GM18873 (cell line): ENCODE measurements around the gene RECQL5.

Experiments used
- ATAC-seq: cut with Tn5 transposase; IDR thresholded peaks from one replicate; pipeline ENCODE4 v1.9.1; 2021; ENCODE audit warnings: mild to moderate bottlenecking, moderate library complexity, moderate number of reproducible peaks; ENCODE audit not compliant: unreplicated experiment, low FRiP score

The RECQL5 gene

GRCh38 chr17:75635610-75636202 lies 31.2 kb downstream of the RECQL5 start:
- no peak for ATAC-seq

DNA sequence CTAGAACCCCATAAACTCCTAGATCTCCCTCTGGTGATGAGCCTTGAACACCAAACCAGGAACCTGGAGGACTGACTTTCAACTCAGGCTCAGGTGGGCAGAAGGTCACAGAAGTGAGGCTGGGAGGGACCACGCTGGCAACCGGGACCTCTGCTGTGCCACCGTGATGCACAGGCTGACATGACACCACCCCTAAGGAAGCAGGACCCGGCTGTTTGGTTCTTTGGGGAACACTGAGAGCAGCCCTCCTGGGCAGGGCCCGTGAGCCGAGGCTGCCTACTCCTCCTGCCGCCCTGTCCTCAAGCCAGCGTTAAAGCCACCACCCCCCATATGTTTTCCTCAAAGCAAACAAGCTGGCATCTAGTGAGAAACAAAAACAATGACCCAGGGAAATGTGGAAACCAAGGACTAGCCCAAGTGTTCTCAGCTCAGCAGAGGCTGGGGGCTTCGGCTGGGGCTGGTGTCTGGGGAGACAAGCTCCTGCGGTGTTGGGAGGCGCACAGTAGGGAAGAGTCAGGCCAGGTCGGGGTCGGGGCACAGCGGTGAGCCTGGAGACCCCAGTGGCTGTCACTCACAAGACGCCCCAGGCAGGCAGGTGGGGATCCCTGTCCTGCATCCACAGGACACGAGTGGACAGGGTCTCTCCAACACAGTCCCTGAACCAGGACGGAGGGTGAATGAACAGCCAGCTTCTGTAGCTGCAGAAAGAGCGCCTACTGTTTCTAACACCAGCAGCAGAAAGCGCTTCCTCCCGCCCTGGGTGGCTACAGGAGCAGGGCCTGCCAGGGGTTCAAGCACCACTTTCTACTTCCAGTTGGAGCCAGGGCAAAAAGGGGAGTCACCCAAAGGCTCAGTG lies 32.0 kb downstream of the RECQL5 start:
- no peak for ATAC-seq

GRCh38 chr17:75634376-75634740 lies 32.6 kb downstream of the RECQL5 start:
- no peak for ATAC-seq

DNA sequence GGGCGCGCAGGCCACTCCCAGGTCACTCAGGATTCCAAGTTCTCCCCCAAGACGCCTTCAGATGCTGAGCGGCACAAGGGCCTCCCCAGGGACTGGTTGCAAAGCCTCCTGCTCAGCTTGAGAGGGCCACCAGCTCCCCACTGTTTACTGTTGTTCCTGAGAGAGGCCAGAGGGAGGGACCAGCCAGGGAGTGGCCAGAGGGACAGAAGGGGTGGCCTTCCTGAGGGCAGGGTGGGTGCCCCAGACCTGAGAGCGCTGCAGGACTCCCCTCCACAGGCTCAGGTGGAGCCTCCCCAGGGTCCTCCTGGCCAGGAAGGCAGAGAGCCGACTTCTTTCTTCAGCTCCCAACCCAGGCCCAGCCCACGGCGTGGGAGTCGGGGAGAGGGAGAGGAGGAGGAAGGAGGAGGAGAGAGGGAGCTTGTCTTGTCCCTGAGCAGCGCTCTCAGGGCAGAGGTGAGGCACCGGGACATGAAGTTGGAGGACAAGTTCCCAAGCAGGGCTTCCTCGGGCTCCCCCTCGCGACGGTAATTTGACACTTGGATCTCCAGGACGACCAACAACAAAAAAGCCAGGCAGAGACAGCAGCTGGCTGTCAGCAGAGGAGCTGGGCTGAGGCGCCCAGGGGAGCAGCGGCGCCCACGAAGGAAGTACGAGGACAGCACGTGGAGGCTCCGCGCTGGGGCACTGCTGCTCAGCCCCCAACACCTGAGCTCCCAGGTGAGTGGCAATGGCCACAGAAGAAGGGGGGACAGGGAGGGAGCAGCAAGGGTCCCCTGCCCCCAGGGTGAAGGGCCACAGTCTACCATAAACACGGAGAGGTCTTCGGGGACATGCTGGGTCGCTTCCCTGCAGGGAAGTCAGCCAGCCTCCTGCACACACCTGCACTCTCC lies 33.2 kb downstream of the RECQL5 start:
- no peak for ATAC-seq

- no peak for ATAC-seq
These were observed 34.0 kb downstream of the RECQL5 start, which contains the start of gene SMIM5 for GRCh38 chr17:75632863-75633485. TSS of gene SMIM5 (plus strand) at chr17:75633434. CDS start at chr17:75640202, 6,768 bp downstream.

DNA sequence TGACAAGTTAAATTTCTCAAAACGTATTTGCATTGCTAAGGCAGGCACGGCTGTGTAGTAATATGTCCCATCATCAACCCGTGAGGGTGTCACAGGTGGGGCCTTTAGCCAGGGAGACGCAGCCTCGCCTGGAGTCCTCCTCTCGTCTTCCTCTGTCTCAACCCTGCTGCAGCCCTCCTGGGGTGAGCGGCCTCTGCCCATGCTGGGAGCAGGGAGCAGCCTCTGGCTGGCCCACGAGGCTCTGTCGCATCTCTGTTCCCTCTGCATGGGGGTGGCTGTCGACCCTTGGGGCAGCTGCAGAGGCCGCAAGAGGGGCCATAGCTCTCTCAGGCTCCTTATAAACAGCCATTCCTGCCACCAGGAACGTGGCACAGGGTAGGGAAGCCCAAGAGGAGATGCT lies 34.5 kb downstream of the RECQL5 start:
- ATAC-seq = no peak

GRCh38 chr17:75631353-75631752 lies 35.6 kb downstream of the RECQL5 start:
- no peak for ATAC-seq

DNA sequence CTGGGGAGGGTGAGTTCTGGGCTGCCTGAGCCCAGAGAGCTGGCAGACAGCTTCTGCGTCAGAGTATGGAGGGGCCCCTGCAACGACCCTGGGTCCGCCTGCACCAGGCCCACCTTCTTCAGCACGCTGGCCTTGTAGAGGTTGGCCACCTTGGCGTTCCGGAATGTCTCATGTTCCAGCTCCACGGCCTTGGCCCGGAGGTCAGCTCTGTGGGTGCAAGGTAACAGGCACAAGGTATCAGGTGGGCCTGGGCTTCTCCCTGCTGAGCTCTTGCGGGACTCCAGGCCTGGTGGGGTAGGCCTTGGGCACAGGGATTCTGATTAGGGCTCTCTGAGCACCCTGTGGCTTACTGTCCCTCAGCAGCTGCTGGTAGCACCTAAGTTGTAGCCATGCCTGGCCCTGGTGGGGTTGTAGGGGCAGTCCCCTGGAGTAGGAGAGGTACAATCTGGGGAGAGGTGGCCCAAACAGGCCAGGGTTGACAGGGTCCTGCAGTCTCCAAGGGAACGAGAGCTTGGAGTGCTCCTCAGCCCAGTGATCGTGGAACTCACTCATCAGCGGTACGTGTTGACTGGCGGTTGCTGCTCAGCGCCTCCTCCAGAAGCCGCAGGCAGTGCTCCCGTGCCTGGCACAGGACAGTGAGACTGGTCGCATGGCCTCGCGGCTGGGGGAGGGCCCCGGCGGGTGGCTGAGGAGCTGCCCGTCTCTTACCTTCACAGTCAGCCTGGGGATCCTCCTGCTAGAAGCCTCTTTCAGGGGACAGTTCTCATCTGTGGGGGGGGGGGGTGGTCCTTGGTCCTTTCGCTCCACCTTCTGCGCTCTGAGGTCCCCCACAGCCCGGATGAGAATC lies 36.7 kb downstream of the RECQL5 start:
- ATAC-seq = no peak

DNA sequence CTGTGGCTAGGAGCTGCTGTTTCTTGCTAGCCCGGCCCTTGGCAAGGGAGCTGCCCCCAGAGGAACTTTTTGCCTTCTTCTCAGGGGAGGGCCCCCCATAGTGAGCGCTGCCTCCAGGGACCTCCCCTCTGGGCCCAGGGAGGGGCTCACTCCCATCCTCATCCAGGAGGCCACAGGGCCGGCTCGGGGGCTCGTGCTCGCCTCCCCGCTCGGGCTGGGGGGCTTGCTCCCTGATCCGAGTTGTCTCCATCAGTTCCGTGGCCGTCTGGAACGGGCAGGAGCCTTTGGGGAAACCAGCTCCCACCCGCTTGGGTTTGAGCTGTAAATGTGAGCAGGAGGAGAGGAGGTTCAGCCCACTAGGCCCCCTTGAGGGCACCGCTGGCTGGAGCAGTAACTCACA lies 37.8 kb downstream of the RECQL5 start:
- no peak for ATAC-seq

GRCh38 chr17:75628425-75628824 lies 38.5 kb downstream of the RECQL5 start:
- ATAC-seq = no peak

GRCh38 chr17:75627094-75627493 lies 39.9 kb downstream of the RECQL5 start:
- no peak for ATAC-seq

GRCh38 chr17:75626496-75627038 lies 40.4 kb downstream of the RECQL5 start:
- no peak for ATAC-seq

DNA sequence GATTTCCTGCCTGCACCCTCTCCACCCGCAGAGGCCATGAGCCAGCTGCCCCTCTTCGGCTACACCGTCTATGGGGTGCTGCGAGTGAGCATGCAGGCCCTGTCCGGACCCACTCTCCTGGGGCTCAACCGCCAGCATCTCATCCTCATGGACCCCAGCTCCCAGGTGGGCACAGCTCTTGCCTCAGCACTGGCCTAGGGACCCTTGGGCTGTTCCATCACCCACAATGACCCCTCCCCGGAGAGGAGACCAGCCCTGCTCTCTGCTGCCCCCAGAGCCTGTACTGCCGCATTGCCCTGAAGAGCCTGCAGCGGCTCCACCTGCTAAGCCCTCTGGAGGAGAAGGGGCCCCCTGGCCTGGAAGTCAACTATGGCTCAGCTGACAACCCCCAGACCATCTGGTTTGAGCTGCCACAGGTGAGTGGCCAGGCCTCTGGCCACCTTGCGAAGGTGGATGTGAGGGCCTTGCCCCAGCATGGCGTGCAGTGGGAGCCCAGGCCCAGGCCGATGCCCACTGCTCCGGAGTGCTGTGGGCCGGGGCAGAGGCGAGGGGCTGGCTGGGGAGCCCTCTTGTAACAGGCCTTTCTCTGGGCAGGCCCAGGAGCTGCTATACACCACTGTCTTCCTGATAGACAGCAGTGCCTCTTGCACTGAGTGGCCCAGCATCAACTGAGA lies 41.0 kb downstream of the RECQL5 start:
- ATAC-seq = no peak

DNA sequence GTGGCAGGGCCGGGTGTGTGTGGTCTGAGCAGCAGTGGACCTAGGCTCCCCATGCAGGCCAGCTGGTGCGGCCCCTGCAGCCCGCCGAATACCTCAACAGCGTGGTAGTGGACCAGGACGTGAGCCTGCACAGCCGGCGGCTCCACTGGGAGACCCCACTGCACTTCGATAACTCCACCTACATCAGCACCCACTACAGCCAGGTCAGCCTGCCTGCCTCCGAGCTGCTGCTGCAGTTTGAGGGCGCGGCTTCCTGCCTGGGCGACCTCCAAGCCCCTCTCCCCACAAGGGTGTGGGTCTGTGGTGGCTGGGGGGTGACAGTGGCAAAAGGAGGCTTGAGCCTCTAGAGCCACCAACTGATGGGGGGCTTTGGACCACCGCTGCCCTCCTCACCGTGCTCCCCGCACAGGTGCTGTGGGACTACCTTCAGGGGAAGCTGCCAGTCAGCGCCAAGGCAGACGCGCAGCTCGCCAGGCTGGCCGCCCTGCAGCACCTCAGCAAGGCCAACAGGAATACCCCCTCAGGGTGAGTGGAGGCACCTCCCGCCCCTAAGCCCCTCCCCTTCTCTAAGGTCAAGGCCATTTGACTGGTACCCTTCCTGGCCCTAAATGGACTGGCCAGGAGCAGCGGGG lies 42.1 kb downstream of the RECQL5 start:
- ATAC-seq = no peak

- no peak for ATAC-seq
These were observed 42.9 kb downstream of the RECQL5 start for GRCh38 chr17:75624021-75624420.

DNA sequence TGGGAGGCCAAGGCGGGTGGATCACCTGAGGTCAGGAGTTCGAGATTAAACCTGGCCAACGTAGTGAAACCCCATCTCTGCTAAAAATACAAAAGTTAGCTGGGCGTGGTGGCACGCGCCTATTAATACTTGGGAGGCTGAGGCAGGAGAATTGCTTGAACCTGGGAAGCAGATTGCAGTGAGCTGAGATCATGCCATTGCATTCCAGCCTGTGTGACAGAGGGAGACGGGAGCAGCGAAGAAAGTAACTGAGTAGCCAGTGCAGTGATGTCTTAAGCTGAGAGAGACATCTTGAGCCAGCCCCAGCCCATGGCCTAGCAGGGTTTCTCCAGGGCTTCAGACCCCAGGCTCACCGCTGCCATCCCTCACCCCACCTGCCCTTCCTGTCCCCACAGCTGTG lies 43.6 kb downstream of the RECQL5 start:
- no peak for ATAC-seq

DNA sequence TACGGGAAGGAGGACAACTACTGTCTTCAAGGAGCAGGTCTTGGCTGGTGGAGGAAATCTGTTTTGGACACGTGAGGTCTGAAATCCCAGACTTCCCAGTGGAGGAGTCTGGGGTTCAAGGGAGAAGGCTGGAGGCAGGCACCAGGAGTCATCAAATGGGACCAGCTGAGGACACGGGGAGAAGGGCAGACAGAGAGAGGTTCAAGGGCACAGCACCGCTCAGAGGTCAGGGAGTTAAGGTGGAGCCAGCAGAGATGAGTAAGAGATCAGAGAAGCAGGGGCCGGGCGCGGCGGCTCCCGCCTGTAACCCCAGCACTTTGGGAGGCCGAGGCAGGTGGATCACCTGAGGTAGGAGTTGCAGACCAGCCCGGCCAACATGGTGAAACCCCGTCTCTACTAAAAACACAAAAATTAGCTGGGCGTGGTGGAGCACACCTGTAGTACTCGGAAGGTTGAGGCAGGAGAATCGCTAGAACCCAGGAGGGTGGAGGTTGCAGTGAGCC lies 44.1 kb downstream of the RECQL5 start:
- ATAC-seq = no peak

GRCh38 chr17:75622076-75622475 lies 44.9 kb downstream of the RECQL5 start:
- ATAC-seq = no peak
